Lung (tissue), 12 donors: ENCODE results near the gene FGFBP3. TPM values are rescaled to one million over a fixed set of nuclear protein-coding genes. Genes with fewer than 3 reads are reported as not detected.

ENCODE experiments used
- ATAC-seq: fragments of 200-7000 bp; cut with Tn5 transposase; one replicate; pipeline ENCODE4 v1.9.1; 2020; ENCODE audit warnings: moderate number of reproducible peaks; ENCODE audit not compliant: insufficient read depth, low FRiP score
- DNase-seq, 3 donors: peaks; one replicate each; pipeline ENCODE4 v3.0.0-alpha.2; 2013 to 2017
- H3K27ac ChIP-seq, 2 donors: one replicate each; pipeline ENCODE4 v1.5.1; 2013; ENCODE audit warnings: mild to moderate bottlenecking in 2 of 2, moderate library complexity in 2 of 2, control low read depth in 1 of 2, inconsistent platforms in 1 of 2, low read depth in 1 of 2, low read length in 1 of 2
- H3K27me3 ChIP-seq, 3 donors: one replicate each; pipeline ENCODE4 v1.5.1; 2013; ENCODE audit warnings: low read length in 2 of 3; ENCODE audit not compliant: control insufficient read depth in 3 of 3, insufficient read depth in 3 of 3
- H3K36me3 ChIP-seq, 4 donors: one replicate each; pipeline ENCODE4 v1.5.1; 2013; ENCODE audit warnings: low read length in 4 of 4, mild to moderate bottlenecking in 1 of 4, moderate library complexity in 1 of 4; ENCODE audit not compliant: control insufficient read depth in 4 of 4, insufficient read depth in 4 of 4
- H3K4me1 ChIP-seq, 5 donors: one replicate each; pipeline ENCODE4 v1.5.1; 2013; ENCODE audit warnings: low read length in 5 of 5, mild to moderate bottlenecking in 2 of 5, moderate library complexity in 1 of 5; ENCODE audit not compliant: control insufficient read depth in 5 of 5, insufficient read depth in 5 of 5
- H3K4me3 ChIP-seq: one replicate; pipeline ENCODE4 v1.5.1; 2013; ENCODE audit warnings: mild to moderate bottlenecking, control low read depth, moderate library complexity
- H3K9ac ChIP-seq, 2 donors: one replicate each; pipeline ENCODE4 v1.5.1; 2013; ENCODE audit warnings: low read length in 2 of 2, control low read depth in 1 of 2; ENCODE audit not compliant: insufficient read depth in 1 of 2
- H3K9me3 ChIP-seq, 4 donors: one replicate each; pipeline ENCODE4 v1.5.1; 2013; ENCODE audit warnings: low read length in 3 of 4, mild to moderate bottlenecking in 1 of 4, moderate library complexity in 1 of 4; ENCODE audit not compliant: control insufficient read depth in 4 of 4, insufficient read depth in 3 of 4
- CTCF ChIP-seq: IDR thresholded peaks from 2 replicates; pipeline ENCODE4 v1.5.1; 2012; ENCODE audit warnings: mild to moderate bottlenecking; ENCODE audit errors: control extremely low read depth, extremely low read depth
- WGBS, 2 donors: extraction: QIAGEN DNeasy Blood & Tissue Kit; methylation state at CpG; one replicate each; pipeline ENCODE4 v1.1.7; 2013; 5-methylcytosine and 5-hydroxymethylcytosine counted together
- polyA plus RNA-seq, 2 donors: library from polyadenylated mRNA; stranded (reverse); fragments of 200-250 nt; gene quantifications; one replicate each; pipeline ENCODE4 v1.2.1, GENCODE V29; 2013
- total RNA-seq, 2 donors: library from RNA; depleted of rRNA in 1 of 2; stranded (reverse); fragments of >200 nt in 1 of 2; gene quantifications; one replicate each; pipeline ENCODE4 v1.2.1, GENCODE V29; 2014 to 2021
- donor health status: control.
- donor health status: control.
- donor health status: Bipolar disorder and iron deficiency.
- donor health status: healthy.
- donor health status: DM: yes; HTN: yes; CAD: no.

The FGFBP3 gene
- total and polyA plus RNA-seq, 4 donors = 0.81 to 2.3 (median 1.2) TPM

DNA sequence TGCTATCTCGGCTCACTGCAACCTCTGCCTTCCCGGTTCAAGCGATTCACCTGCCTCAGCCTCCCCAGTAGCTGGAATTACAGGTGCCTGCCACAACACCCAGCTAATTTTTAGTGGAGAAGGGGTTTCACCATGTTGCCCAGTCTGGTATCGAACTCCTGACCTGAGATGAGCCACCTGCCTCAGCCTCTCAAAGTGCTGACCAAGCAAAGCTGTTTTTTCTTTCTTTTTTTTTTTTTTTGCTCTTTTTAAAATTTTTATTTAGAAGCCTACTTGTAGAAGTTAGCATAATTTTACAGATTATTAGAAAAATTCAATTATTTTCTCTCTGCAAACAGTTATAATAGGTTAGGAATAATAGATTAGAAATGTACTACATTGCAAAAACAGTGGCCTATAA, 1.2 kb upstream of the FGFBP3 start:
- H3K27me3 ChIP-seq = peaks cover 0 to 4% (median 3%) of the 10 kb centered on the region in 3 donors
- peaks cover 0 to 17% (median 7%) of the 10 kb centered on the region in 5 donors for H3K4me1 ChIP-seq
- no peak overlapping the region for H3K27ac ChIP-seq
- TF ChIP-seq CTCF = no peak
- peaks cover 0 to 4% (median 0%) of the 10 kb centered on the region in 4 donors for H3K36me3 ChIP-seq
- no peak overlapping the region for H3K4me3 ChIP-seq
- DNase-seq (no peak), ATAC-seq (no peak)
- 91 to 93% methylated on average over 4 of the region's 4 CpGs for WGBS, 2 donors
- no peak overlapping the region for H3K9ac ChIP-seq
- H3K9me3 ChIP-seq = no peaks in the 10 kb centered on the region

DNA sequence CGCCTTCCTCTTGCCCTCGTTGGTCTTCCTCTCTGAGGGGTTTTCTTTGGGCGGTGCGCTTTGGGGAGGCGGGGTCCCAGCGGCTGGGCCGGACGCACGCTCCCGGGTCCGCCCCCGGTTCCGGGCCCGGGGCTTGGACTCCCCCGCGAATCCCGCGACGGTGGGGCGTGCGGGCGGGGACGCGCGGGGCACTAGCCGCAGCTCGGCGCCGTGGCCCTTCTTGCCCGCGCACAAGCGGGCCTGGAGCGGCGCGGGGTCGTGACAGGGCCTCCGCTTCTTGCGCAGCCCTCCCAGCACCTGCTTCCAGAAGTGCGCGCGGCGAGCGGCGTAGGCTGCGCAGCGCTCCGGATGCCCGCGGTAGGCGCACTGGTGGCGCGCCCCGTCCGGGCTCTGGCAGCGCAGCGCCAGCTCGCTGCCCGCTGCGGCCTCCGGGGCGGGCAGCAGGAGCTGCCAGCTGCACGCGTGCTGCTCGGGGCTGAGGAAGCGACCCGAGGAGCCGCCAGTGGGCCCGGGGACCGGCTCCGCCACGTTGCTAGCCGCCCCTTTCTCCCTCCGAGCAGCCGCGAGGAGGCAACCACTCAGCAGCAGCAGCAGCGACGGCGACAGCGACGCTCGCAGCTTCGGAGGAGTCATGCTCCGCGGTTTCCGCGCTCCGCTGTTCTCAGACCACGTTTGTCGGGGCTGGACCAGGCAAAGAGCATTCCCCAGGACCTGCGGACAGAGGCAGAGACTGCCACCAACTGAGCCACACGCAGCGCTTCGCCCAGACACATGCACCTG, 759 bp downstream of the FGFBP3 start:
- Histone ChIP-seq H3K4me3 (peak overlapping the region; percentile 92), H3K4me1 (peaks cover 0 to 17% (median 7%) of the 10 kb centered on the region in 5 donors), H3K27ac (peak overlapping the region; percentile 59 to 84), H3K9me3 (no peaks in the 10 kb centered on the region), H3K27me3 (peaks cover 0 to 1% (median 0%) of the 10 kb centered on the region in 3 donors), H3K9ac (peak overlapping the region; percentile 30 to 49), H3K36me3 (peaks cover 0 to 4% (median 0%) of the 10 kb centered on the region in 4 donors)
- peak; percentile 87 to 94 (median 91) for DNase-seq
- 1% methylated on average over 63 to 93 of the region's 93 CpGs for WGBS, 2 donors
- TF ChIP-seq CTCF = peak; percentile 12
- ATAC-seq = peak; percentile 95

- Histone ChIP-seq H3K9me3 (no peaks in the 10 kb centered on the region), H3K27me3 (no peaks in the 10 kb centered on the region), H3K9ac (peak overlapping the region in 1 of 2 donors; percentile 49), H3K36me3 (peaks cover 0 to 4% (median 0%) of the 10 kb centered on the region in 4 donors), H3K4me1 (peaks cover 0 to 17% (median 7%) of the 10 kb centered on the region in 5 donors), H3K4me3 (peak overlapping the region; percentile 92), H3K27ac (peak overlapping the region; percentile 13 to 59)
- TF ChIP-seq CTCF = no peak
- 4% methylated on average over 18 of the region's 18 CpGs for WGBS, 2 donors
- peak in 2 of 3 donors; percentile 31 to 47 for DNase-seq
- ATAC-seq = no peak
Observed at GRCh38 chr10:91907914-91908336, 1.4 kb downstream of the FGFBP3 start.
